HG03060 (cell line): ENCODE results near the gene GPLD1.

Experiments used
- ATAC-seq: cut with Tn5 transposase; IDR thresholded peaks from one replicate; pipeline ENCODE4 v1.9.1; 2021; ENCODE audit warnings: low read depth, moderate number of reproducible peaks; ENCODE audit not compliant: unreplicated experiment

GPLD1 gene

DNA sequence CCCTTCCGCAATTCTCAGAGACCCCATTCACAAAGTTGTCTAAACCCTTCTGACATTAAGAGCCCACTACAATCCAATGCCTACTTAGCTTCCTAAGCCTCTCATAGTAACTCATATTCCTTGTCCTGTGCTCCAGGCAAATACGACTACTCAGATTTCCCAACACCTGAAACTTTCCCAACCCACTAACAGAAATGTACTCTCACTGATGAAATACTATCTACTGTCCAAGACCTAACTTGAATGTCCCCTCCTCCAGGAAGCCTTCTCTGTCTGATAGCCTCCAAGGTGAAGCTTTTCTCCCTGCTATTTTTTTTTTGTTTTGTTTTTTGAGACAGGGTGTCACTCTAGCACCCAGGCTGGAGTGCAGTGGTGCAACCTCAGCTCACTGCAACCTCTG is 30.4 kb downstream of the GPLD1 start:
- no peak for ATAC-seq

GRCh38 chr6:24458134-24458533 is 31.2 kb downstream of the GPLD1 start:
- no peak for ATAC-seq

- ATAC-seq = no peak
Observed at GRCh38 chr6:24455061-24455460, 34.3 kb downstream of the GPLD1 start.

- ATAC-seq = no peak
Observed at GRCh38 chr6:24454452-24454851, 34.9 kb downstream of the GPLD1 start.

GRCh38 chr6:24453921-24454320 is 35.5 kb downstream of the GPLD1 start:
- ATAC-seq = no peak

DNA sequence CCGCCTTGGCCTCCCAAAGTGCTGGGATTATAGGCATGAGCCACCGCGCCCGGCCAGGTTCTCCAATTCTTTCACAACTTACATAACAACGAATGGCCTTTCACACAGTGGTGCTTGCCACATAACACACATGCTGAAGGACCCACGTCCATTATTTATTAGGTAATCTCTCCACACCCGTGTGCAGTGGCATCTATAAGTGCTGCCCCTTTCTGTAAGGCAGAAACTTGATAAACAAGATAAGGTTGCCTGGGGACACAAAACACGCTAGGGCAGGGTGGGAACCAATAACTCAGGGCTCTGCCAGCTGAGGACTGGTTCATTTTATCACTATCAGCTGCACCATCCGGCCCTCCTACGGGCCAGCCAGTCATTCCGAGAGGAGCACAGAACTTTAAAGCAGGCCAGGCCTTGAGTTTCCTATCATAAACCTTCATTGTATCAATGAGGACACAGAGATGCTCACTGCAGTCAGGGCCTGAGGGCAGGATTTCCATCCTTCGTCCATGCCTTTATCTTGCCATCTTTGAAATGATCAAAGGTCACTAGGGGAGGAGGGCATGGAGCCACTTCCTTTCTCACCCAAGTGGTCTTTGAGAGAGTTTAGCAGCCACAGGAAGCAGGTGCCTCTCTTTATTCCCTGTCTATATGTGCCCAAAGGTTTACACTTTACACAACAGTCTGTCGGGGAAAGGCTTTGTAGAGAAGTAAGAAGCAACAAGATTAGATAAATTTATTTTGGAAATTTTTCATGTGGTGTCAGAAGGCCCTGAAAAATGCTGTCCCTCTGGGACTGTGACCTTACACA is 37.6 kb downstream of the GPLD1 start:
- no peak for ATAC-seq

GRCh38 chr6:24448828-24449525 is 40.4 kb downstream of the GPLD1 start:
- no peak for ATAC-seq

GRCh38 chr6:24448396-24448795 is 41.0 kb downstream of the GPLD1 start:
- ATAC-seq = no peak

- no peak for ATAC-seq
Observed at GRCh38 chr6:24446670-24447069, 42.7 kb downstream of the GPLD1 start.

GRCh38 chr6:24445704-24446103 is 43.7 kb downstream of the GPLD1 start:
- ATAC-seq = no peak

- no peak for ATAC-seq
Observed at GRCh38 chr6:24444588-24444987, 44.8 kb downstream of the GPLD1 start.

- no peak for ATAC-seq
Observed at GRCh38 chr6:24441599-24441904, 47.8 kb downstream of the GPLD1 start.

DNA sequence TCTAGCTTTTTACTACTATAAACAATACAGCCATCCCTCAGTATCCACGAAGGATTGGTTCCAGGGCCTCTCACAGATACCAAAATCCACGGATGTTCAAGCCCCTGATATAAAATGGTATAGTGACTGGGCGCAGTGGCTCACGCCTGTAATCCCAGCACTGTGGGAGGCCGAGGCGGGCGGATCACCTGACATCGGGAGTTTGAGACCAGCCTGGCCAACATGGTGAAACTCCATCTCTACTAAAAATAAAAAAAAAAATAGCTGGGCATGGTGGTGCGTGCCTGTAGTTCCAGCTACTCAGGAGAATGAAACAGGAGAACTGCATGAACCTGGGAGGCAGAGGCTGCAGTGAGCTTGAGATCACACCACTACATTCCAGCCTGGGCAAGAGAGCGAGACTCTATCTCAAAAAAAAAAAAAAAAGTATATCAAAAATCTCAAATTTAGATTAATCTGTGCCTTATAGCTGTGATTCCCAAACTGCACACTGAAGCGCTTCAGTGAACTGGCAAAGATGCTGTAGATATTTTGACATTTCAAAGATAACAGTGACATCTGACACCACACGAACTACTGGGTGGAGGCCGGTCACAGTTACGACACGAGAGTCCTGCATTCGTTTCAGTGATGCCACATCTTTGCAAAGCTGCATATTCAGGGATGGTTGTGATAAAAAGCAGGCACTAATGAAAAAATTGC is 48.3 kb downstream of the GPLD1 start:
- no peak for ATAC-seq

- no peak for ATAC-seq
Observed at GRCh38 chr6:24439858-24440539, 49.4 kb downstream of the GPLD1 start.

- no peak for ATAC-seq
Observed at GRCh38 chr6:24436979-24437378, 52.4 kb downstream of the GPLD1 start.

DNA sequence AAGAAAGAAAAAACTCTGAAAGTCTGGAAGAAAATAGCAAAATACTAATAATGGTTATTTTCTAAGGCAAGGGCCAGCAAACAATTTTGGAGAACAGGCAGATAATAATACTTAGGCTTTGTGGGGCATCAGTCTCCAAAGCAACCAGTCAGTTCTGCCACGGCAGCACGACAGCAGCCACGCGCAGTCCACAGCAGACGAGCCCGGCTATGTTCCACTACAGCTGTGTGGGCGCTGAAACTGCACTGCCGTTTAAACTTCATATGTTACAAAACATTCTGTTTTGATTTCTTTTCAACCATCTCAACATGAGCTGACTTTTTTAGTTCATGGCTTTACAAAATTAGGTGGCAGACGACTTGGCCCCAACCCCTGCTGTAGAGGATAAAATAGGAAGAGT is 56.8 kb downstream of the GPLD1 start:
- no peak for ATAC-seq

- no peak for ATAC-seq
Observed at GRCh38 chr6:24431045-24431451, 58.3 kb downstream of the GPLD1 start.

- no peak for ATAC-seq
Observed at GRCh38 chr6:24430086-24430485, 59.3 kb downstream of the GPLD1 start.

- no peak for ATAC-seq
Observed at GRCh38 chr6:24429146-24429545, 60.2 kb downstream of the GPLD1 start.

- ATAC-seq = no peak
Observed at GRCh38 chr6:24428615-24429014, 60.8 kb downstream of the GPLD1 start.
